ENCODE measurements around the gene GLB1L2.

DNA sequence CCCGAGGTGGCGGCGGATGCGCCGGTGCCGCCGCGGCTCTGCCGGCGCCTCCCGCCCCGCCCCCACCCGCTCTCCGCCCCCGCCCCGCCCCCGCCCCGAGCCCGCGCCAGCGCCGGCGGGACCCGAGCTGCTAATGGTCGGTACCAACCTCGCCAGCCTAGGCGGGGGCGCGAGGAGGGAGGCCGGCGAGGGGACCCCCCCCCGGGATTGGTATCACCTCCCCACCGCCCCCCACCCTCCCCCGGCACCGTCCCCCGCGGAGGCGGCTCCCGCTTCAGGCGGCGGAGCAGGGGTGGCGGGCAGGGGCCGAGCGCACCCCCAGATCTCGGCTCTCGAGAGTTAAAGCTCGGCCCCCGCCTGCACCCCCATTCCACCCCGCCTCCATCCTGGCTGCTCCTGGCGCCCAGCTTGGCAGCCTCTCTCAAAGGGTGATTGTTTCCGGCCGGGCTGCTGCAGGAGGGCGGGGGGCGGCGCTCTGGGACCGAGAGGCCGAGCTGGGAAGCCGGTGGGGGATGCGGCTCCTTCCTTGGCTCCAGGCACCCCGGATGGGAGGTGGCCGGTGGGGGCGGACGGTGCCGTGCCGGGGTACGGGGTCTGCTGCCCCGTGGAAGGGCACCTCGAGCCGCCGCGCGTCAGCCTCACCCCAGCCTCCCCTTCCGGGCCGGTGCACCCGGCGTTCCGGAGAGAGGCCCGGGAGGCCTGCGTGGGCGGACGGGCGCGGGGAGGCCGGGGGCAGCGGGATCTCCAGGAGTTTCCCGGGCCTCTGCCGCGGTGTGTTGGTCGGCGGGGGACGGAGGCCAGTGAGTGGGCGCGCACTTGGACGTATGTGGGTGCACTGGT, 80.6 kb downstream of the GLB1L2 start, which contains the start of gene B3GAT1:
- TF ChIP-seq MYC (IDR thresholded peaks at IDR 0.05; ENCODE audit: low read depth, low read length) (no peak), POLR2A (IDR thresholded peaks at IDR 0.05; ENCODE audit: extremely low read depth, insufficient read length) (no peak), CTCF (IDR thresholded peaks at IDR 0.05; ENCODE audit: low read depth, low read length) (no peak)

All from NB4 (cell line).